Stimulated activated CD8-positive, alpha-beta memory T cell treated with anti-CD3 and anti-CD28 coated beads, Interleukin-12 subunit alpha, Interleukin-12 subunit beta, amount 100 ng/mL, for 24 hours (primary cell): Measurements from ENCODE around the gene KCNQ1.

Experiments used
- DNase-seq: peaks from one replicate; pipeline ENCODE4 v3.0.0-alpha.2; 2020; ENCODE audit errors: extremely low read depth

Gene KCNQ1

GRCh38 chr11:2580571-2581001, 135.8 kb downstream of the KCNQ1 start:
- DNase-seq = no peak

- no peak for DNase-seq
These were observed 136.5 kb downstream of the KCNQ1 start for GRCh38 chr11:2581151-2581930.

- no peak for DNase-seq
These were observed 137.1 kb downstream of the KCNQ1 start for GRCh38 chr11:2581931-2582350.

GRCh38 chr11:2582351-2582945, 137.6 kb downstream of the KCNQ1 start:
- no peak for DNase-seq

- no peak for DNase-seq
These were observed 138.3 kb downstream of the KCNQ1 start for GRCh38 chr11:2582946-2583604.

GRCh38 chr11:2583605-2583958, 138.8 kb downstream of the KCNQ1 start:
- DNase-seq = no peak

- DNase-seq = no peak
These were observed 139.6 kb downstream of the KCNQ1 start for GRCh38 chr11:2584434-2584811.

GRCh38 chr11:2584812-2585565, 140.2 kb downstream of the KCNQ1 start:
- DNase-seq = no peak

- no peak for DNase-seq
These were observed 140.8 kb downstream of the KCNQ1 start for GRCh38 chr11:2585566-2586086.

GRCh38 chr11:2586087-2586792, 141.4 kb downstream of the KCNQ1 start:
- DNase-seq = no peak

GRCh38 chr11:2586793-2587131, 142.0 kb downstream of the KCNQ1 start:
- DNase-seq = no peak

- no peak for DNase-seq
These were observed 142.5 kb downstream of the KCNQ1 start for GRCh38 chr11:2587132-2587930.

- no peak for DNase-seq
These were observed 143.4 kb downstream of the KCNQ1 start for GRCh38 chr11:2587976-2588748.

GRCh38 chr11:2588809-2589537, 144.2 kb downstream of the KCNQ1 start:
- no peak for DNase-seq

GRCh38 chr11:2589538-2589934, 144.7 kb downstream of the KCNQ1 start:
- DNase-seq = no peak

- DNase-seq = no peak
These were observed 145.5 kb downstream of the KCNQ1 start for GRCh38 chr11:2590131-2590964.

GRCh38 chr11:2590965-2591754, 146.4 kb downstream of the KCNQ1 start:
- no peak for DNase-seq

GRCh38 chr11:2591805-2592204, 147.0 kb downstream of the KCNQ1 start:
- DNase-seq = no peak
